GM10248 (cell line): ENCODE data around the gene SMURF2.
"Not testable (repeated sequence)": the region's sequence is repeated elsewhere in the genome, so short reads cannot be mapped to it uniquely, and the experiment has no call there.

Experiments
- CTCF ChIA-PET: fragments of 300-600 bp; sonication (Branson Sonifier 250); formaldehyde crosslinking; extraction: SDS; loops from one replicate; lab custom pipeline; 2021; ENCODE audit warnings: antibody characterized with exemption; lab: Yijun Ruan, JAX
- POLR2A ChIA-PET: fragments of 350-650 bp; sonication (Branson Sonifier 250); formaldehyde crosslinking; extraction: SDS; loops from one replicate; lab custom pipeline; 2020; ENCODE audit warnings: antibody characterized with exemption; lab: Yijun Ruan, JAX
- DNase-seq: peaks from one replicate; pipeline ENCODE4 v3.0.0; 2012; ENCODE audit errors: extremely low spot score
- TF ChIP-seq, protein P1 (sequence below): IDR thresholded peaks from 2 replicates; pipeline ENCODE4 v1.5.1; 2012; ENCODE audit warnings: mild to moderate bottlenecking, low read depth; ENCODE audit errors: extremely low read depth, missing control alignments, control extremely low read depth

The SMURF2 gene

GRCh38 chr17:64621772-64622171, 40.3 kb downstream of the SMURF2 start:
- no peak for DNase-seq
- ChIA-PET POLR2A (no interaction called here), CTCF (no interaction called here)
- TF ChIP-seq, protein P1, sequence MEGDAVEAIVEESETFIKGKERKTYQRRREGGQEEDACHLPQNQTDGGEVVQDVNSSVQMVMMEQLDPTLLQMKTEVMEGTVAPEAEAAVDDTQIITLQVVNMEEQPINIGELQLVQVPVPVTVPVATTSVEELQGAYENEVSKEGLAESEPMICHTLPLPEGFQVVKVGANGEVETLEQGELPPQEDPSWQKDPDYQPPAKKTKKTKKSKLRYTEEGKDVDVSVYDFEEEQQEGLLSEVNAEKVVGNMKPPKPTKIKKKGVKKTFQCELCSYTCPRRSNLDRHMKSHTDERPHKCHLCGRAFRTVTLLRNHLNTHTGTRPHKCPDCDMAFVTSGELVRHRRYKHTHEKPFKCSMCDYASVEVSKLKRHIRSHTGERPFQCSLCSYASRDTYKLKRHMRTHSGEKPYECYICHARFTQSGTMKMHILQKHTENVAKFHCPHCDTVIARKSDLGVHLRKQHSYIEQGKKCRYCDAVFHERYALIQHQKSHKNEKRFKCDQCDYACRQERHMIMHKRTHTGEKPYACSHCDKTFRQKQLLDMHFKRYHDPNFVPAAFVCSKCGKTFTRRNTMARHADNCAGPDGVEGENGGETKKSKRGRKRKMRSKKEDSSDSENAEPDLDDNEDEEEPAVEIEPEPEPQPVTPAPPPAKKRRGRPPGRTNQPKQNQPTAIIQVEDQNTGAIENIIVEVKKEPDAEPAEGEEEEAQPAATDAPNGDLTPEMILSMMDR: no peak

GRCh38 chr17:64618848-64619247, 43.3 kb downstream of the SMURF2 start:
- TF ChIP-seq, protein P1: no peak
- ChIA-PET CTCF (interaction anchor here (1.5 to 1.6 kb wide), 2 partner anchors 122 to 199 kb away, joined by 4 read pairs; partner anchors contain the start of gene POLG2), POLR2A (no interaction called here)
- no peak for DNase-seq

- TF ChIP-seq, protein P1: no peak
- POLR2A ChIA-PET: no interaction called here
- no peak for DNase-seq
- CTCF ChIA-PET: interaction anchor here (1.5 kb wide), 1 partner anchor 120 kb away, joined by 4 read pairs; the partner anchor contains the start of gene POLG2
These were observed 44.9 kb downstream of the SMURF2 start for GRCh38 chr17:64617125-64617780.

DNA sequence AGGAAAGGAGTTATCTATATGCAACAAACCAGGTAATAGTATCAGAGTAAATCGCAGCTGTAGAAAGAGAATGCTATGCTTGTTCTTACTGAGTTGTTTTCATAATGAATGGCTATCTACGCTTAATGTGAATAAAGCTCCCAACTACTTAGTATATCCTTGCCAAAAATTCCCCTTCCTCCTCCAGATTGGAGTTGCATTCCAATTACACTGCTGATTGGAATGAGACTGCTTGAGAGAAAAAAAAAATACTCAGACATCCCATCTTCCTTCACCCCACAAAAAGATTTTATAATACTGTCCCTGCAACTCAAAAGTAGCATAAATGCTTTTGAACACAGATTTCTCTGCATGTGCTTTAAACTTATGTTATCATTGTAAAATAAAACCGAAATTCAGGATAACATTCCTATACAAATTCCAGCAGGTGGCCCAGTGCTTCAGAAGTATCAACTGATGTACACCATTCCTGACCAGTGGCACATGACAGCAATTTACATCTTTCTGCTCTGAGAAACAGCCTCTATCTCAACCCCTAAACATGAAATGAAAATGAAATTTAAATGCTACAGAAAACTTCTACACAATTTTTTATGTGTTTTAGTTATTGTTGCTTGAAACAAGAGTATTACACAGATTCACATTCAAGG, 47.0 kb downstream of the SMURF2 start:
- no peak for DNase-seq
- TF ChIP-seq, protein P1: no peak
- POLR2A ChIA-PET: no interaction called here
- CTCF ChIA-PET: interaction anchor here (1.3 to 1.7 kb wide), 2 partner anchors 9 to 16 kb away, joined by 4 read pairs; no protein-coding TSS in a partner anchor

- POLR2A ChIA-PET: no interaction called here
- no peak for DNase-seq
- CTCF ChIA-PET: interaction anchor here (1.0 to 1.7 kb wide), 3 partner anchors 9 to 70 kb away, joined by 3 to 4 read pairs (median 4); no protein-coding TSS in a partner anchor
- TF ChIP-seq, protein P1: no peak
These were observed 47.7 kb downstream of the SMURF2 start for GRCh38 chr17:64614266-64615027.

- no peak for DNase-seq
- ChIA-PET POLR2A (no interaction called here), CTCF (interaction anchor here (0.8 kb wide), 1 partner anchor 8 kb away, joined by 3 read pairs; no protein-coding TSS in a partner anchor)
- TF ChIP-seq, protein P1: no peak
These were observed 50.7 kb downstream of the SMURF2 start for GRCh38 chr17:64611369-64611768.

DNA sequence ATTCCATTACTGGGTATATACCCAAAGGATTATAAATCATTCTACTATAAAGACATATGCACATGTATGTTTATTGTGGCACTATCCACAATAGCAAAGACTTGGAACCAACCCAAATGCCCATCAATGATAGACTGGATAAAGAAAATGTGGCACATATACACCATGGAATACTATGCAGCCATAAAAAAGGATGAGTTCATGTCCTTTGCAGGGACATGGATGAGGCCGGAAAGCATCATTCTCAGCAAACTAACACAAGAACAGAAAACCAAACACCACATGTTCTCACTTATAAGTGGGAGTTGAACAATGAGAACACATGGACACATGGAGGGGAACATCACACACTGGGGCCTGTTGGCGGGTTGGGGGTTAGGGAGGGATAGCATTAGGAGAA, 51.9 kb downstream of the SMURF2 start:
- DNase-seq, CTCF ChIA-PET, POLR2A ChIA-PET: not testable (repeated sequence)
